Activated CD8-positive, alpha-beta T cell treated with anti-CD3 and anti-CD28 coated beads, Interleukin-2, amount 10 ng/mL, durations not matched to agents 7 days and 5 days (primary cell): ENCODE results near the gene SIX6. TPM values are rescaled to one million over a fixed set of nuclear protein-coding genes. Genes with fewer than 3 reads are reported as not detected.

Experiments
- ATAC-seq: fragments of 150-1000 bp; cut with Tn5 transposase; one replicate; pipeline ENCODE4 v1.10.0; 2021; ENCODE audit warnings: moderate library complexity
- CTCF ChIA-PET: fragments of 350-600 bp; sonication (Branson Sonifier 250); formaldehyde crosslinking; loops from one replicate; lab custom pipeline; 2021; ENCODE audit warnings: antibody characterized with exemption; lab: Charles Lee
- POLR2A ChIA-PET: fragments of 350-600 bp; sonication (Branson Sonifier 250); formaldehyde crosslinking; loops from one replicate; lab custom pipeline; 2021; ENCODE audit warnings: antibody characterized with exemption; lab: Charles Lee
- DNase-seq: peaks from one replicate; pipeline ENCODE4 v3.0.0-alpha.2; 2020
- H3K27ac Mint-ChIP-seq: one replicate; pipeline ENCODE4 v1.8.0; 2021; ENCODE audit warnings: mild to moderate bottlenecking, mixed read lengths
- H3K27me3 Mint-ChIP-seq: one replicate; pipeline ENCODE4 v1.8.0; 2021; ENCODE audit warnings: low read depth, mixed read lengths
- H3K36me3 Mint-ChIP-seq: one replicate; pipeline ENCODE4 v1.8.0; 2021; ENCODE audit warnings: low read depth, mixed read lengths
- H3K4me1 Mint-ChIP-seq: one replicate; pipeline ENCODE4 v1.8.0; 2021; ENCODE audit warnings: low read depth, mixed read lengths
- H3K4me3 Mint-ChIP-seq: one replicate; pipeline ENCODE4 v1.8.0; 2021; ENCODE audit warnings: mild to moderate bottlenecking, mixed read lengths
- H3K9me3 Mint-ChIP-seq: one replicate; pipeline ENCODE4 v1.8.0; 2022; ENCODE audit warnings: mixed read lengths; ENCODE audit not compliant: insufficient read depth
- total RNA-seq, 2 experiments: library from RNA; stranded (reverse); gene quantifications; one replicate each; pipeline ENCODE4 v1.2.3, GENCODE V29; 2021

SIX6 gene
- total RNA-seq, 2 experiments from 2014 or later: not detected

GRCh38 chr14:60506462-60506984 is 2.4 kb upstream of the SIX6 start:
- peaks cover 9% of the 10 kb centered on the region for H3K4me1 Mint-ChIP-seq
- peaks cover 6% of the 10 kb centered on the region for H3K36me3 Mint-ChIP-seq
- CTCF ChIA-PET: interaction anchor here (0.9 kb wide), 1 partner anchor 158 kb away, joined by 3 read pairs; no protein-coding TSS in a partner anchor
- peaks cover 77% of the 10 kb centered on the region for H3K27me3 Mint-ChIP-seq
- POLR2A ChIA-PET: interaction anchor here (0.5 kb wide), 1 partner anchor 1360 kb away, joined by 3 read pairs; no protein-coding TSS in a partner anchor
- DNase-seq: no peak
- H3K27ac Mint-ChIP-seq: no peak overlapping the region
- ATAC-seq: no peak
- no peaks in the 10 kb centered on the region for H3K9me3 Mint-ChIP-seq
- H3K4me3 Mint-ChIP-seq: no peak overlapping the region

- H3K27me3 Mint-ChIP-seq: peaks cover 77% of the 10 kb centered on the region
- DNase-seq (no peak), ATAC-seq (no peak)
- peaks cover 6% of the 10 kb centered on the region for H3K36me3 Mint-ChIP-seq
- no peak overlapping the region for H3K4me3 Mint-ChIP-seq
- peaks cover 9% of the 10 kb centered on the region for H3K4me1 Mint-ChIP-seq
- H3K27ac Mint-ChIP-seq: no peak overlapping the region
- ChIA-PET POLR2A (no interaction called here), CTCF (interaction anchor here (0.9 kb wide), 1 partner anchor 158 kb away, joined by 3 read pairs; no protein-coding TSS in a partner anchor)
- no peaks in the 10 kb centered on the region for H3K9me3 Mint-ChIP-seq
These were observed 1.7 kb upstream of the SIX6 start for GRCh38 chr14:60506985-60507829.

GRCh38 chr14:60508363-60508706 is 611 bp upstream of the SIX6 start:
- no peak overlapping the region for H3K27ac Mint-ChIP-seq
- ATAC-seq (no peak), DNase-seq (no peak)
- POLR2A ChIA-PET: no interaction called here
- CTCF ChIA-PET: no interaction called here
- peaks cover 79% of the 10 kb centered on the region for H3K27me3 Mint-ChIP-seq
- peak overlapping the region; percentile 34 for H3K4me3 Mint-ChIP-seq
- H3K9me3 Mint-ChIP-seq: no peaks in the 10 kb centered on the region
- H3K36me3 Mint-ChIP-seq: peaks cover 6% of the 10 kb centered on the region
- H3K4me1 Mint-ChIP-seq: peaks cover 9% of the 10 kb centered on the region

- Mint-ChIP-seq H3K36me3 (peaks cover 6% of the 10 kb centered on the region), H3K27ac (peak overlapping the region; percentile 61), H3K9me3 (no peaks in the 10 kb centered on the region), H3K27me3 (peaks cover 76% of the 10 kb centered on the region), H3K4me1 (peaks cover 12% of the 10 kb centered on the region), H3K4me3 (peak overlapping the region; percentile 38)
- CTCF ChIA-PET: no interaction called here
- POLR2A ChIA-PET: interaction anchor here (0.7 kb wide), 1 partner anchor 396 kb away, joined by 4 read pairs; no protein-coding TSS in a partner anchor
- DNase-seq (peak; percentile 23), ATAC-seq (no peak)
These were observed 700 bp downstream of the SIX6 start for GRCh38 chr14:60509438-60510253.

GRCh38 chr14:60510254-60510950 is 1.5 kb downstream of the SIX6 start:
- Mint-ChIP-seq H3K4me3 (no peak overlapping the region), H3K27ac (no peak overlapping the region), H3K4me1 (peaks cover 12% of the 10 kb centered on the region), H3K36me3 (peaks cover 6% of the 10 kb centered on the region), H3K27me3 (peaks cover 76% of the 10 kb centered on the region), H3K9me3 (no peaks in the 10 kb centered on the region)
- POLR2A ChIA-PET: no interaction called here
- DNase-seq (no peak), ATAC-seq (no peak)
- CTCF ChIA-PET: no interaction called here

- Mint-ChIP-seq H3K4me3 (peak overlapping the region; percentile 5), H3K27me3 (peaks cover 76% of the 10 kb centered on the region), H3K4me1 (peaks cover 14% of the 10 kb centered on the region), H3K9me3 (no peaks in the 10 kb centered on the region), H3K36me3 (peaks cover 6% of the 10 kb centered on the region), H3K27ac (no peak overlapping the region)
- ChIA-PET POLR2A (no interaction called here), CTCF (no interaction called here)
- ATAC-seq: no peak
- DNase-seq: no peak
These were observed 2.1 kb downstream of the SIX6 start for GRCh38 chr14:60510951-60511599.

GRCh38 chr14:60512126-60512525 is 3.2 kb downstream of the SIX6 start:
- H3K9me3 Mint-ChIP-seq: no peaks in the 10 kb centered on the region
- H3K27me3 Mint-ChIP-seq: peaks cover 77% of the 10 kb centered on the region
- no peak for DNase-seq
- ChIA-PET POLR2A (no interaction called here), CTCF (no interaction called here)
- no peak for ATAC-seq
- peaks cover 17% of the 10 kb centered on the region for H3K4me1 Mint-ChIP-seq
- H3K4me3 Mint-ChIP-seq: no peak overlapping the region
- H3K27ac Mint-ChIP-seq: no peak overlapping the region
- peaks cover 6% of the 10 kb centered on the region for H3K36me3 Mint-ChIP-seq

- Mint-ChIP-seq H3K36me3 (peaks cover 4% of the 10 kb centered on the region), H3K27ac (no peak overlapping the region), H3K4me1 (peaks cover 13% of the 10 kb centered on the region), H3K4me3 (no peak overlapping the region), H3K27me3 (peaks cover 74% of the 10 kb centered on the region), H3K9me3 (no peaks in the 10 kb centered on the region)
- no peak for DNase-seq
- POLR2A ChIA-PET: no interaction called here
- no peak for ATAC-seq
- CTCF ChIA-PET: interaction anchor here (1.2 kb wide), 1 partner anchor 222 kb away, joined by 3 read pairs; no protein-coding TSS in a partner anchor
These were observed 4.1 kb downstream of the SIX6 start for GRCh38 chr14:60512973-60513571.

GRCh38 chr14:60514378-60514740 is 5.4 kb downstream of the SIX6 start:
- Mint-ChIP-seq H3K9me3 (no peaks in the 10 kb centered on the region), H3K36me3 (peaks cover 1% of the 10 kb centered on the region), H3K27me3 (peaks cover 66% of the 10 kb centered on the region), H3K27ac (no peak overlapping the region), H3K4me3 (no peak overlapping the region), H3K4me1 (peaks cover 11% of the 10 kb centered on the region)
- POLR2A ChIA-PET: no interaction called here
- no peak for ATAC-seq
- CTCF ChIA-PET: interaction anchor here (1.1 to 1.2 kb wide), 2 partner anchors 186 to 224 kb away, joined by 3 read pairs; no protein-coding TSS in a partner anchor
- DNase-seq: no peak

GRCh38 chr14:60514741-60515491 is 6.0 kb downstream of the SIX6 start:
- no peak overlapping the region for H3K4me3 Mint-ChIP-seq
- peaks cover 1% of the 10 kb centered on the region for H3K36me3 Mint-ChIP-seq
- peaks cover 60% of the 10 kb centered on the region for H3K27me3 Mint-ChIP-seq
- DNase-seq: no peak
- peak; percentile 36 for ATAC-seq
- POLR2A ChIA-PET: no interaction called here
- no peaks in the 10 kb centered on the region for H3K9me3 Mint-ChIP-seq
- CTCF ChIA-PET: interaction anchor here (1.1 kb wide), 1 partner anchor 187 kb away, joined by 3 read pairs; no protein-coding TSS in a partner anchor
- H3K27ac Mint-ChIP-seq: no peak overlapping the region
- peaks cover 11% of the 10 kb centered on the region for H3K4me1 Mint-ChIP-seq
